ENCODE measurements around the gene TSEN2.
"Not testable (repeated sequence)": the region's sequence is repeated elsewhere in the genome, so short reads cannot be mapped to it uniquely, and the experiment has no call there.

TSEN2 gene

DNA sequence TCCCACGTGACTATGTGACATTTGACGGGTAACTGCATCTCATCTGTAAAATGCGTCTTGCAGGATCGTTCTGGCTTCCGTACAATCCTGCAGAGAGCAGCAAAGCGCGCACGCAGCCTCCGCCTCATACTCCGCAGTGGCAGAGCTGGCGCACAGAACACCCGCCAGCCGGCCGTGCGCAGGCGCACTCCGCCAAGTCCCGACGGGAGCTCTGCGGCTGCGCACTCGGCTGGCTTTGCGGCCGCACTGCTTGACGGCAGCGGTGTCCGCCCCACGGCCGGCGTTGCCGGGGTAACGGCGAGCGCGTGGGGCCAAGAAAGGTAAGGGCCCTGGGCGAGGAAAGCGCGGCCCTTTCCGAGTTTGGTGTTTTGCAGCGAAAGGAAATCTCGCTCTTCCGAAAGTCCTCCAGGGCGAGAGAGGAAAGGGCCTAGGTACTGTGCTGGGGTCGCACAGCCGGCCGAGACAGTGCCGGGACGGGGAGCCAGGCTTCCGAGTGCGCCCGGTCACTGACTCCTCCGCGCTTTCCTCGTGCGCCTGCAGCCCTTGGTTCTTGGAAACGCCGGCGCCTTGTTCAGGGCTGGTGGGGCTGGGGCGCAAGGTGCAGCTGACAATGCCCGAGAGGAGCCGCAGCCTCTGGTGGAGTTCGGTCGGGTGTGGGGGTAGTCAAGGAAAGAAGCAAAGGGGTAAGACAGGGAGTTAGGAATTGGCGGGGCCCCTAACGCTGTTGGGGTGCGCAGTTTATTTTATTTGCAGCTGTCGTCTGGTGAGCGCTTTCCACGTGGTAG lies at the start of gene TSEN2:
Gene TSEN2 (plus strand): TSS at position 283 of the 785 bp plus-strand sequence. CDS start 5,321 bp downstream, outside the sequence.
- DNase-seq: peak; percentile 96

DNA sequence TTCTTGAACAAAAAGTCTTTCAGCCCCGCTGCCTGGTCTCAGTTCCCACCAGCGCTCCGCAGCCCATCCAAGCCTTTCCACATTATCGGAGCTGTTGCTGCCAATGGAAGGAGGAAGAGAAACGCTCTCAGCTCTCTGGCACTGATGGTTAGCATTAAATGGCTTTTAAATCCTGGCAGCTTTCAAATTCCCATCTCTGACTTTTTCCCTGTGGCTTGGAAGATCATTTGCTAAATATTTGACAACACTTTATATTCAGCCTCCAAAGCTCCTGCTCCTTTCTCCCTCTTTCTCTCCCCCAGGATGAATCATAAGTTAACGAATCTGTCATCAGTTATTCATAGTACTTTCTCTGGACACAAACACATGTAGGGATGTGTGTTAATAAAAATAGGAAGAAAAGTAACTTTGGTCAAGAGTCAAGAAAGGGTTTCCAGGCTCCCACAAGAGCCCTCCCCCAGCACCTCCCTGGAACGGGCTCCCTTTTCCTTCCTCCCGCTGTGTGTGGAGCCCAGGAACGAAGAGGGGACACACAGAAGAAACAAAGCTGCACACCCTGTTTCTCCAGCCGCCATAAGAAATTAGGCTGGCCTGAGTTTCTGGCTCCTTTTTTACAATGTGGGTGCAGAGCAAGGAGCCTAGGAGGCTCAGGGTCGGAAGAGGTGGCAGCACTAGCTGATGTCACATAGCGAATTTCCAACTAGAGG lies 47.6 kb upstream of the TSEN2 start:
- no peak for DNase-seq

DNA sequence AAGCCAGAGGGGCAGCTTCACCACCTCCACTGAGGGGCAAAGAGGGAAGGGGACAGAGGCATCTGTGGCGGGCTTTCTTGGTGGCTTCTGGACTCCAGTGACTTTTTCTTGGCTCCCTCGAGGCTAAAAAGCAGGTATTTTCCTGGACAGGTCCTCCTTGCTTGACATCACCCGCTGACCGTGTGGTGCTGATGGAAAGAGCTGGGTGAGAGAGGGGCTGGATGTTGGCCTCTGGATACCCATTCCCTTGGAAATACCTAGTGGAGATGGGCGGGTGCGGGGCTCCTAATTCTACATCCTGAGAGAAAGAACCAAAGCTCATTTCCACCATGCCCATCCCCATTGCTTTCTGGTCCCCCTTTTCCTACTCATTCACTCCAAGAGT lies 47.1 kb upstream of the TSEN2 start:
- DNase-seq: no peak

DNA sequence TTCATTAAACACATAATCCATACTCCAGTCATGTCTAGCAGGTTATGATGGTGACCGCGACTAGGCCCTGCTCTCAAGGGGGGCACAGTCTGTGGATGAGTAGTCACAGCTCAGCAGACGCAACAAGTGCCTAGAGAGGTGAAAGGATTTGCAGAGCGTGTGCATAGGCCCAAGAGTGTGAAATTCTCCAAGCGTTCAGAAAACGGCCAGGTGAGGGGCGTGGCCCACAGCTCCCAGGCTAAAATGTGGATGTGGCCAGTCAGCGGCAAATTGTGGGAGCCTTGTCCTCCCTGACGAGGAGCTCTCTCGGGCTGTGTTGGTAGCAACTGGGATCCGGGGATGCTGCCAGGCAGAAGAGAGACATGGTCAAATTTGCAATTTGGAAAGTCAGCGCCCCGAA lies 46.4 kb upstream of the TSEN2 start:
- no peak for DNase-seq

DNA sequence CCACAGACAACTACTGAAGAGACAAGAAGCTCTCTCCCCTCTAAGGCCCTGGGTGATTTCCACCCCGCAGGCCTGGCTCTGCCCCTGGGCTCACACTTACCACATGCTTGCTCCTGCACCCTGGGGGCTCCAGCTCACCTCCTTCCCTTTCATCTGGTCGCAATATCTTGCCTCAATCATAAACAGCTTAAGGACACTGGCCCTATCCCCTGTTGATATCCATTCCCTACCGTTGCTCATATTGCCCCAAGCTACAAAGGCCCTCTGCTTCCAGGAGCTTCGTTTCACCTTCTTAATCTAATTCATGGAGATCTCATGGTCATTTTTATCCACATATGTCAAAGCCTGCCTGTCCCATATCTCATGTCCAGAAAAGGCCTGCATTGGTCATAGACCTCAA lies 46.0 kb upstream of the TSEN2 start:
- no peak for DNase-seq

DNA sequence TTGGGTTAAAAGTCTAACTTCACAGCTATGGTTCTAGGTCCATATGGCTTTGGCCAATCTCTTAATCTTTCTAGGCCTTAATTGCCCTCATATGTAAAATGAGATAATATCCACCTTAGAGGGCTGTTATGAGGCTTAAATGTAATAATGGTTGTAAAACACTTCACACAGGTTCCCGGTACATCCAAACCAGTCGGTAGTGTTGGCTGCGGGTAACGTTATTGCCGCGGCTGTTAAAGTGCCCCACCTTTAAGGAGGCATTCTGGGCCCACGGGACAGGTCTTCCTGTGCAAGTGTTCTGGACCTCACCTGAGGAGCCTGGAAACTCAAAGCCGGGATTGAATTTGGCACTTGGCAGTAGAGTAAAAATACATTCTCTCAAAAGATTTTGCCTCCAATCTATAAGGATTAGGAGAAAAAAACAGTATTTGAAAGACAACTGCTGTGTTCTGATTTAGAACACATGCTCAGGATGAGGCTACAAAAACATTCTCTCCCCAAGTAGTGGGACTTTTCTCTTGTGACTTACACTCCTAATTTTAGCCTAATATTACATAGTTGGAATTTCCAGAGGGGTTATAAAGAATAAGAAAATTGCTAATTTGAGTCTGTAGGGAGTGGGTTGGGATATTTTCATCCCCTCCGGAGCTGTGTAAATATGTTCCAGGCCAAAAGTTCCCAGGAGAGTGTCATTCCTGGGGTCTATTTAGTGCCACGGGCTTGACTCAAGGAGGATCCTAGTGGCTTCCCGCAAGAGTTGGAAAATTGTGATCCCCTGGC lies 44.9 kb upstream of the TSEN2 start:
- no peak for DNase-seq

DNA sequence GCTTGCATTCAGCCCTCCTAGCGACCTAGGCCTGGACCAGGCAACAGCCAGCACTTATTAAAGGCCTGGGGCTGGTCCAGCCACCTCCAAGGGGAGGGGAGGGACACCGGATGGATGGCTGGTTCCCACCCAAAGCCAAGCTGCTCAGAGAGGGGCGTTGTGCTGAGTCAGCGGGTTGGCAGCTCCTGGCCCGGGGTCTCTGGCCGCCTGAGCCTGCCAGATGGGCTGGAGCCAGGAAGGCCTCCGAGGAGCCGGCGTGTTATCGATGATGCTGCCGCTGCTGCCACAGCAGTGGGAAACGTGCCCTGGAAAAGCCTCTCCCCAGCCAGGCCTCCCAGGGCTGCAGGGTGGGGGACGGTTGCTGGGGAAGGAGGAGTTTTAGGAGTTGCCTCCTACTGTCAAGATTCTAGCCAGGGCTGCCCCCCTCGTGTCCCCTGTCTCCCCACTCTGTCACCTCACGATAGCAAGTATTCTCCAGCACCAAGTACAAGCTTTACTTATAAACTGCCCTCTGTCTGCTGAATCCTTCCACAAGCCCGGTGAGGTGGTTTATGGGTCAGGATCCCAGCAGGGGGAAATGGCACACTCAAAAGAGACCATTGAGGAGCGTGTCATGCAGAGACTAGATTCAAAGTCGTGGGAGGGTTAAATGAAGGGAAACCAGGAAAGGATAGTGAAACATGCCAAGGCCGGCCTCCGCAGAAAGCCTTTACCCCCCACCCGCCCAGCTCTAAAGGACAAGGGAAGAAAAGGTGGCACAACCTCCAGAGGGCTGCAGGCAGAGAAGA lies 43.2 kb upstream of the TSEN2 start:
- DNase-seq: no peak

DNA sequence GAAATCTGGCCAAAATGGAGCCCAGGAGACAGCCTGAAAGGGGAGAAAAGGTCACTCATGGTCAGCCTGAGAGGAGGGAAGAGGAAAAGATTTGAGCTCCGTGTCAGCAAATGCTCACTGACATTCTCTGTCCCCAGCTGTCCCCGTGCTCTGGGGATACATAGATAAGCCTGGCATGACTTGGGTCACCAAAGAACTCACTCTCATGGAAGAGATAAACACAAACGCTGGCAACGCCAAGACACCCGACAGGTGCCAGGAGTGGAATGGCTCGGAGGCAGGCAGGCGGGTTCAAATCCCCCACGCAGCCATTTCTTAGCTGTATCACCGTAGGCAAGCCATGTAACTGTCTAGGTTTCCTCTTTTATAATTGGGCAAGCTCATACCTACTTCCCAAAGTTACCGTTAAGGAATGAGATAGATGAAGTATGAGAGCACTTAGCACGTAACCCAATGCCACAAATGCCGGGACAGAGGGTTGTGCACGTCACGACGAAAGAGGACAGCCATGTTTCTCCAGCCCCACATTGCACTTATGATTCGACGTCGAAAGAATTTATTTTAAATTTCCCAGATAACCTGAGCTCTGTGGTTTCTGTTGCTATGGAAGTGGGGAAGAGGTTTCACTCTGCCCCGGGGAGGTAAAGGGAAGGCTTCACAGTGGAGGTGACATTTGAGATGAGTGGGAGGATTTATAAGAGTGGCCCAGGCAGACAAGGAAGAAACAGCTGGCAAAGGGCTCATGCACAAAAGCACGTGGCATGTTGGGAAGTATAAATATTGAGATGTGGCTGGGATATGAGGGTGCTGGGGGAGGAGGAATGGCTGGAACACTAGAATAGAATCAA lies 41.4 kb upstream of the TSEN2 start:
- no peak for DNase-seq

DNA sequence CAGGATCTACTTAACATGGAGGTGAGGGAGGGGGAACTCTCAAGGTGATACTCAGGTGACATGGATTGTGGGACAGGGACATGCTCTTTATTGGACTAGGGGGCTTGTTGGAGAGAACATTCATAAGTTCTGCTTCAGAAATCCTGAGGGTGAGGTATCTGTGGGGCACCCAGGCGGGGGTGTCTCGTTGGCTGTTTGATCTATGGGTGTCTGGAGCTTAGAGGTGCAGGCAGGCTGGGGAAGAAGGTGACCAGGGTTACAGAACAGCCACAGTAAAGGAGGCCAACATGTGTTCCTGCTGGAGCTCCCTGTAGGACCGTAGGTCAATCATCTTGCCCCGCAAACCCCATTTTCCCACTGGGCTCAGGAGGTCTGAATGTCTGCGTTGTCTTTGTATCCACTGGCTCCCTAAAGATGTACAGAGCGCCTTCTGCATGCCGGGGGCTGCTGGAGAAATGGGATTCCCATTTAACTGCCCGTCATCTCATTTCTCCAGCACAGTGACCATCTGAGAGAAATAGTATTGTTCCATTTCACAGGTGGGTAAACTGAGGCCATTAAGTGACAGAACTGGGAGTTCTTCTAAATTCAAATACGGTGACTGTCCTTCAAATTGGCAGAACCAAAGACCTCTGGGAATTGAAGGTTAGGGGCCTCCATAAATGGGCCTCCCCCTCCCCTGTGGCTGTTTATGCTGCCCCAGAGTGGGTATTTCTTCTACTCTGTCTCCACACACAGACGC lies 40.3 kb upstream of the TSEN2 start:
- no peak for DNase-seq

DNA sequence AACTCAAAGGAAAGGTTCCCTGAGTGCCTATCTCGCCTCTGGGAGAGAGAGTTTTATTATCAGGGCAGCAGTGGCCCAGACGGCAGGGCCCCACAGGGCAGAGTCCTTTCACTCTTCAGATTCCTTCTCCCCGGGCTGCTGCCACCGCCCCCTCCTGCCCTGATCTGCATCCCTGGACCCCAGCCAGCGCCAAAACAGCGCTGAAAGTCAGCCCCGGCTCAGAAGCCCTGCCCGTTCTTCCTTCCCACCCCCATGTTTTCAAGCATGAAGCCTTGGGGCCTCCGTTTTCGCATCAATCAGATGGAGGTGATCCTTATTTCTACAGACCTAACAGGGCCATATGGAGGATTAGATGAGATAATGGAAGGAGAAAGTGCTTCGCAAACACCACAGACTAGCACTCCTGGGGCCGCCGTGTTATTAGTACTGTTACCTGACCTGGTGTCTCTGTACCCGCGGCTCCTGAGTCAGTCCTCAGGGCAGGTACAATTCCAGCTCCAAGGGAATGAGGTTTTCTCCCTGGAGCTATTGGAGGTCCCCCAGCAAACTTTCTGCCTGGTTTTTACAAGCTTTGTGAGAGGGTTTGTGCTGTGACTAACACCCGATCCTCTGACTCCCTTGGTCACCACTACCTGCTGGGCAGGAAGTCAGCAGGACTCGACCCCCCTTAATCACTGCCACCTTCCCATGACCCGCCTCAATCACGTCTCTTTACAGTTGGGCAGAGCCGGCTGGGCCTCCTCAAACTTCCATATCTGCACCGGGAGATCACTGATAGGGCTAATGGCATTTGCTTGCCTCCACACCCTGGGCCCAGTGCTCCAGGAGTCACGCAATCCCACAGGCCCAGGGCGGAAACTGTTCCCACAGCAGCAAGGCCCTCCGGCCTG lies 39.5 kb upstream of the TSEN2 start:
- DNase-seq: no peak

DNA sequence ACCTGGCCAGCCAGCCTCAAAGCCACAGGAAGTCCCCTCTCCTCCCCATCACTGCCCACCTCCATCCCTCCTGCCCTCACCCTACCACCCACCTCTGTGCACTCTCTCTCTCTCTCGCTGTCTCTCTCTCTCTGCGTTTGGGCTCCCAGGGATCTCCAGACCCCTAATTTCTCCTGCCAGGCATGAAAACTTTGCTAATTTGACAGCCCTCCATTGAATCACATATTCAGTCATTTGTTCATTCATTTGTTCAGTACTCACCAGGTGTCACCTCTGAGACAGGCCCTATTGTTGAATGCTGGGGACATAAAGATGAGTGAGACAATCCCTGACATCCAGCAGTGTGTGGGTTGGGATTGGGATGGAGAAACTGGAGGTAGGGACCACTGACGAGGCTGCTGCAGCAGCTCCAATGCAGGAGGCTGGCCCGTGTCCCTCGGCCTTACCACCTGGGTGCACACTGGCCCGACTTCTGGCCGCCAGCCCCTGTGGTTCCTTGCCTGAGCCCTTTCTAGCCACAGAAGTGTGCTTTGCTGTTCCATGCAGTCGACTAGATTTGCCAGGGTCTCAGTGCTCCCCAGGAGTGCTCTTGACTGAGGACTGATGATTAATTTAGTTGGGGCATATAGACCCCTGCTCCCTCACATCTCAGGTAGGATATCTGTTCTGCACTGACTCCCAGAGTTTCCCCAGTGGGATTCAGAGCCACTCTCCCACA lies 38.6 kb upstream of the TSEN2 start:
- DNase-seq: no peak

DNA sequence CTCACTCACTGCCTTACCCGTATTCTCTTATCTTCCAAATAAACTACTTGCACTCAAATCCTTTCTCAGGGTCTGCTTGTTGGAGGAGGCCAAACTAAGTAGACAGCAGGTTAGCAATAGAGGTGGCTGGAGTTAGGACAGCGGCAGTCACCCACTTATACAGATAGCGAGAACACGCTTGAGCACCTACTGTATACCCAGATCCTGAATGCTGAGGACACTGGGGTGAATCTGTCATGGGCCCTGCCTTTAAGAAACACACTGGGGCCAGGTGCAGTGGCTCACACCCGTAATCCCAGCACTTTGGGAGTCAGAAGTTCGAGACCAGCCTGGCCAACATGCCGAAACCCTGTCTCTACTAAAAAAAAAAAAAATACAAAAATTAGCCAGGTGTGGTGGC lies 38.0 kb upstream of the TSEN2 start:
- no peak for DNase-seq

DNA sequence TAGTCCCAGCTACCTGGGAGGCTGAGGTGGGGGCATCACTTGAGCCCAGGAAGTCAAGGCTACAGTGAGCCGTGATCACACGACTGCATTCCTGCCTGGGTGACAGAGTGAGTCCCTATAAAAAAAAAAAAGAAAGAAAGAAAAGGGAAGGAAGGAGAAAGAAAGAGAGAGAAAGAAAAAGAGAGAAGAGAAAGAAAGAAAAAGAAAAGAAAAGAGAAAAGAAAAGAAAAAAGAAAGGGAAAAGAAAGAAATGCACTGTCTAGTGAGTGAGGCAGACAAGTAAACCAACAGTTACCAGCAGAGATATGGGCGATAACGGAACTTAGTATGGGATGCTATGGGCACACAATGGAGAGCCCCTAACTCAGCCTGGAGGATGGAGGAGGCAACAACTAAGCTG lies 37.2 kb upstream of the TSEN2 start:
- no peak for DNase-seq

DNA sequence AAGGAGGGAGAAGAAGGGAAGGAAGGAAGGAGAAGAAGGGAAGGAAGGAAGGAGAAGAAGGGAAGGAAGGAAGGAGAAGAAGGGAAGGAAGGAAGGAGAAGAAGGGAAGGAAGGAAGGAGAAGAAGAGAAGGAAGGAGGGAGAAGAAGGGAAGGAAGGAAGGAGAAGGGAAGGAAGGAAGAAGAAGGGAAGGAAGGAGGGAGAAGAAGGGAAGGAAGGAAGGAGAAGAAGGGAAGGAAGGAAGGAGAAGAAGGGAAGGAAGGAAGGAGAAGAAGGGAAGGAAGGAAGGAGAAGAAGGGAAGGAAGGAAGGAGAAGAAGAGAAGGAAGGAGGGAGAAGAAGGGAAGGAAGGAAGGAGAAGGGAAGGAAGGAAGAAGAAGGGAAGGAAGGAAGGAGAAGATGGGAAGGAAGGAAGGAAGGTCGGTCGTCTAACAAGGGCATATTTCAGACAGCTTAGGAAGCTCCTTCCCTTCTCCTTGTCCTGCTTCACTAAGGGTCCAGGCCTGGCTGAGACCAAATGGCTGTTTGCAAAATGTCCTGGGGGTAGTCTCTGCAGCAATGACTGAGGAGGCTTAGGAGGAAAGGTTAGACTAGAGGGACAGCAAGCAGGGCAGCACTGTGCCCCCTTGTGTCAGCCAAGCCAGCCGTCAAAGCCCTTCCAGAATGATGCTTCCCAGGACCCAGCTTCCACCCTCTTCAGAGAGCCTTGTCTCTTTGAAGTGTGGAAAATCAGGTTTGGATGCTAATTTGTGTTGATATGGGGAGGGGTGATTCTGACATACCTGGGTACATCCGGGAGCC lies 35.7 kb upstream of the TSEN2 start:
- not testable (repeated sequence) for DNase-seq

DNA sequence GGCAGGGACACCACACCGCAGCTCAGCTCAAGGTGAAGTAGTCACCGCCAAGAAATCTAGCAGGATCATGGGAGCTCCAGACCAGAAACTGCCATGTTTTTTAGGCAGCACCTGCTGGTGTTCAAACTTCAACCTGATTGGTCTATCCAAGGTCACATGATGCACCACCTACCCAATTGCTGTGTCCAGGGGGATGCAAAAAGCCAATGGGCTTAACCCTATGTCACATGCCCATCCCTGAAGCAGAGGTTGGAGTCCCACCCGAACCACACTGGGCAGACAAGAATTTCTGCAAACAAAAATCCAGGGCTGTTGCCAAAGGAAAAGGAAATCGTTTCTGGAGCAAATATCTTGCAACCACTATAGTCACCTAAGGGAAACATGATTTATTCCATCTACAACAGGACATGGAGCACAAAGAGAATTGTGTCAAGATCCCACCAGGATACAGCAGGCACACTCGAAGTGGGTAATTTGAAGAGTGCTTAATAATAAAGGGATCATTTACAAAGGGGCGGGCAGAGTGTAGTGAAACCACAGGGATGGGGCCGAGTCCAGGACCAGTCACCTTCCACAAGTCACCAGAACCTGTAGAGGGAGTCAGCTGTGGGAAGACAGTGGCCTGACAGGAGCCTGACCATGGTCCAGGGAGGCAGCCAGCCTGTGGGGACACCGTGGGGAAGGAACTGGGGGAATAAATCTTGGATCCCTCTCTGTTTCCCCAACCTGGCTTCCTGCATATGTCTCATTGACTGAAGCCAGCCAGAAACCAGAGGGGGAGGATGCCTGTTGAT lies 34.2 kb upstream of the TSEN2 start:
- DNase-seq: no peak

DNA sequence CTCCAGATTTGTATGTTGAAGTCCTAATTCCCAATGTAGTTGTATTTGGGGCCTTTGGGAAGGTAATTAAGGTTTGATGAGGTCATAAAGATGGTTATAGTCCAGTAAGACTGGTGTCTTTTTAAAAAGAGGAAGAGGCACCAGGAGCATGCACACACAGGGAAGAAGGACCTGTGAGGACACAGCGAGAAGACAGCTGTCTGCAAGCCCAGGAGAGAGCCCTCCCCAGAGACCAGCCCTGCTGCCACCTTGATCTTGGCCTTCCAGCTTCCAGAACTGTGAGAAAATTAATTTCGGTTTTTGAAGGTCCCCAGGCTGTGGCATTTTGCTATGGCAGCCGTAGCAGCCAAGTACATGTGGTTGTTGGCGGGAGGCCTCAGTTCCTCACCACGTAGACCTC lies 32.8 kb upstream of the TSEN2 start:
- DNase-seq: no peak

DNA sequence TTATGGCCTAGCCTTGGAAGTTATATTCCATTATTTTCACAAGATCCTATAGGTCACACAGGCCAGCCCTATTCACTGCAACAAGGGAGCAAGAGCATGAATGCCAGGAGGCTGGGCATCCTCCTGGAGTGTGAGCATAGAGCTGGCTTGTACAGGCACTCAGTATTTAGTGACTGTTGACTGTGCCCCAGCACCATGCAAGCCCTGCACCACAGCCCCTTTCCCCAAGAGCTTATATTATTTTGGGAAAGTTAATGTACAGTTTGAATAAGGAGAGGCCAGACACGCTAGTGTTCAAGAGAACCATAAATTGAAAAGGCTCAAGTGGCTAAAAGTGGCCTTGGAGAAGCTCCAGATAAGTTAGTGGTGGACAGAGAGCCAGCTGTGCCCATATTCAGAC lies 32.3 kb upstream of the TSEN2 start:
- no peak for DNase-seq
